ENCODE measurements around the gene MAOB. TPM values are rescaled to one million over a fixed set of nuclear protein-coding genes. Genes with fewer than 3 reads are reported as not detected.

The MAOB gene
- total and polyA plus RNA-seq, 2 donors (not counting 3 experiments of a cell fraction or from before 2014, with no cell fraction given): not detected

- no peak for DNase-seq (ENCODE audit: low read depth, low spot score)
- TF ChIP-seq, protein P1, sequence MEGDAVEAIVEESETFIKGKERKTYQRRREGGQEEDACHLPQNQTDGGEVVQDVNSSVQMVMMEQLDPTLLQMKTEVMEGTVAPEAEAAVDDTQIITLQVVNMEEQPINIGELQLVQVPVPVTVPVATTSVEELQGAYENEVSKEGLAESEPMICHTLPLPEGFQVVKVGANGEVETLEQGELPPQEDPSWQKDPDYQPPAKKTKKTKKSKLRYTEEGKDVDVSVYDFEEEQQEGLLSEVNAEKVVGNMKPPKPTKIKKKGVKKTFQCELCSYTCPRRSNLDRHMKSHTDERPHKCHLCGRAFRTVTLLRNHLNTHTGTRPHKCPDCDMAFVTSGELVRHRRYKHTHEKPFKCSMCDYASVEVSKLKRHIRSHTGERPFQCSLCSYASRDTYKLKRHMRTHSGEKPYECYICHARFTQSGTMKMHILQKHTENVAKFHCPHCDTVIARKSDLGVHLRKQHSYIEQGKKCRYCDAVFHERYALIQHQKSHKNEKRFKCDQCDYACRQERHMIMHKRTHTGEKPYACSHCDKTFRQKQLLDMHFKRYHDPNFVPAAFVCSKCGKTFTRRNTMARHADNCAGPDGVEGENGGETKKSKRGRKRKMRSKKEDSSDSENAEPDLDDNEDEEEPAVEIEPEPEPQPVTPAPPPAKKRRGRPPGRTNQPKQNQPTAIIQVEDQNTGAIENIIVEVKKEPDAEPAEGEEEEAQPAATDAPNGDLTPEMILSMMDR (IDR thresholded peaks at IDR 0.05; ENCODE audit: extremely low read depth in 1 of 2, insufficient read depth in 1 of 2, low read depth in 1 of 2, low read length in 2 of 2): no peak
- no peak for TF ChIP-seq EZH2 (IDR thresholded peaks at IDR 0.05; ENCODE audit: borderline replicate concordance, low read depth, low read length, severe bottlenecking)
- no peak for TF ChIP-seq JUN (IDR thresholded peaks at IDR 0.05; ENCODE audit: borderline replicate concordance, insufficient read depth, insufficient read length, low read depth)
- no peak for TF ChIP-seq MAX (IDR thresholded peaks at IDR 0.05; ENCODE audit: insufficient read depth, insufficient read length)
- no peak for TF ChIP-seq POLR2AphosphoS5 (IDR thresholded peaks at IDR 0.05; ENCODE audit: insufficient read depth, low read depth, low read length)
- TF ChIP-seq MYC (IDR thresholded peaks at IDR 0.05; ENCODE audit: low read depth, low read length): no peak
- FAIRE-seq: no peak
- Histone ChIP-seq H3K4me3 (replicated peaks in 1 of 3; ENCODE audit: insufficient read depth in 1 of 3, low read depth in 1 of 3, low read length in 3 of 3) (no peak overlapping the region), H3K4me2 (ENCODE audit: insufficient read depth, low read length) (no peak overlapping the region), H3K9me3 (replicated peaks; ENCODE audit: control insufficient read depth, insufficient read depth, low read length) (no peaks in the 10 kb centered on the region), H2AFZ (ENCODE audit: low read depth, low read length) (no peak overlapping the region), H3K36me3 (ENCODE audit: control insufficient read depth in 2 of 2, extremely low read depth in 1 of 2, insufficient read depth in 2 of 2, low read length in 2 of 2) (no peaks in the 10 kb centered on the region), H3K27ac (ENCODE audit: insufficient read depth, low read depth, low read length) (no peak overlapping the region), H4K20me1 (replicated peaks; ENCODE audit: control insufficient read depth, extremely low read depth, insufficient read depth, low read length) (no peaks in the 10 kb centered on the region), H3K9me1 (replicated peaks; ENCODE audit: control insufficient read depth, extremely low read depth, insufficient read depth, low read length) (no peaks in the 10 kb centered on the region), H3K4me1 (ENCODE audit: control insufficient read depth, extremely low read depth, insufficient read depth, low read length) (no peaks in the 10 kb centered on the region), H3K79me2 (ENCODE audit: control insufficient read depth, insufficient read depth, low read length) (no peaks in the 10 kb centered on the region), H3K27me3 (ENCODE audit: control insufficient read depth in 2 of 2, insufficient read depth in 2 of 2, low read length in 2 of 2) (peaks cover 0 to 8% of the 10 kb centered on the region in 2 experiments), H3K9ac (replicated peaks; ENCODE audit: extremely low read depth, insufficient read depth, low read length) (no peak overlapping the region)
- dilution Hi-C loops (cut with MboI; ENCODE audit: extremely low pct_ligation_motif_present, low sequenced_read_pairs): no loop called here
- no TSS peak for BruUV-seq (replicated peaks)
- intact Hi-C loops (cut with micrococcal nuclease): no loop called here
- ChIA-PET CTCF (no interaction called here), POLR2A (no interaction called here)
Measured at GRCh38 chrX:43876680-43877079, 5.6 kb downstream of the MAOB start.

Data from endothelial cell of umbilical vein (primary cell).